Raji (cell line): ENCODE data around the gene WDFY4.

Experiments used
- POLR2A ChIP-seq: IDR thresholded peaks from 2 replicates; pipeline ENCODE4 v1.6.1; 2011; ENCODE audit warnings: low read depth, low read length, control low read depth; ENCODE audit not compliant: insufficient read depth

WDFY4 gene

GRCh38 chr10:48904861-48905260 lies 220.2 kb downstream of the WDFY4 start:
- no peak for TF ChIP-seq POLR2A

GRCh38 chr10:48905311-48905710 lies 220.6 kb downstream of the WDFY4 start:
- no peak for TF ChIP-seq POLR2A

- no peak for TF ChIP-seq POLR2A
These were observed 222.2 kb downstream of the WDFY4 start for GRCh38 chr10:48906841-48907240.

GRCh38 chr10:48907730-48908129 lies 223.1 kb downstream of the WDFY4 start:
- no peak for TF ChIP-seq POLR2A

GRCh38 chr10:48910548-48910947 lies 225.9 kb downstream of the WDFY4 start:
- no peak for TF ChIP-seq POLR2A

GRCh38 chr10:48913674-48914073 lies 229.0 kb downstream of the WDFY4 start:
- TF ChIP-seq POLR2A, result no peak

- TF ChIP-seq POLR2A, result no peak
These were observed 239.1 kb downstream of the WDFY4 start for GRCh38 chr10:48923748-48924147.

GRCh38 chr10:48924988-48925387 lies 240.3 kb downstream of the WDFY4 start:
- TF ChIP-seq POLR2A, result no peak

- no peak for TF ChIP-seq POLR2A
These were observed 241.6 kb downstream of the WDFY4 start for GRCh38 chr10:48926255-48926654.

- no peak for TF ChIP-seq POLR2A
These were observed 242.3 kb downstream of the WDFY4 start for GRCh38 chr10:48926764-48927540.

- TF ChIP-seq POLR2A, result no peak
These were observed 244.8 kb downstream of the WDFY4 start for GRCh38 chr10:48929413-48929990.

- TF ChIP-seq POLR2A, result no peak
These were observed 246.5 kb downstream of the WDFY4 start for GRCh38 chr10:48931188-48931587.

GRCh38 chr10:48932831-48933664 lies 248.4 kb downstream of the WDFY4 start:
- no peak for TF ChIP-seq POLR2A

GRCh38 chr10:48934672-48935501 lies 250.2 kb downstream of the WDFY4 start:
- TF ChIP-seq POLR2A, result no peak

GRCh38 chr10:48935577-48935976 lies 250.9 kb downstream of the WDFY4 start:
- no peak for TF ChIP-seq POLR2A
